Large intestine (tissue), 3 donors: ENCODE results near the gene ID3. TPM values are rescaled to one million over a fixed set of nuclear protein-coding genes. Genes with fewer than 3 reads are reported as not detected.

Experiments used
- DNase-seq, 2 donors: peaks; one replicate each; pipeline versions ENCODE4 v3.0.0 to v3.0.0-alpha.2; 2013
- H3K27ac ChIP-seq: one replicate; pipeline ENCODE4 v1.5.1; 2013; ENCODE audit warnings: low read length
- H3K27me3 ChIP-seq: 2 replicates; pipeline ENCODE4 v1.6.1; 2013; ENCODE audit warnings: low read length; ENCODE audit not compliant: control insufficient read depth, insufficient read depth
- H3K36me3 ChIP-seq: 2 replicates; pipeline ENCODE4 v1.6.1; 2013; ENCODE audit warnings: low read length; ENCODE audit not compliant: control insufficient read depth, insufficient read depth
- H3K4me1 ChIP-seq: one replicate; pipeline ENCODE4 v1.6.1; 2013; ENCODE audit warnings: low read length; ENCODE audit not compliant: control insufficient read depth, insufficient read depth
- H3K4me3 ChIP-seq: one replicate; pipeline ENCODE4 v1.5.1; 2013; ENCODE audit warnings: low read length
- H3K9me3 ChIP-seq: one replicate; pipeline ENCODE4 v1.6.1; 2013; ENCODE audit warnings: mild to moderate bottlenecking, low read depth, low read length, moderate library complexity; ENCODE audit not compliant: control insufficient read depth
- WGBS: methylation state at CpG from one replicate; pipeline ENCODE4 v1.1.5; 2013; ENCODE audit warnings: low lambda C conversion rate; ENCODE audit not compliant: insufficient coverage; 5-methylcytosine and 5-hydroxymethylcytosine counted together
- polyA plus RNA-seq: library from polyadenylated mRNA; unstranded; fragments of 120-200 nt; gene quantifications from one replicate; pipeline ENCODE4 v1.2.1, GENCODE V29; 2013

The ID3 gene
- polyA plus RNA-seq, 1 donor = 120 TPM

DNA sequence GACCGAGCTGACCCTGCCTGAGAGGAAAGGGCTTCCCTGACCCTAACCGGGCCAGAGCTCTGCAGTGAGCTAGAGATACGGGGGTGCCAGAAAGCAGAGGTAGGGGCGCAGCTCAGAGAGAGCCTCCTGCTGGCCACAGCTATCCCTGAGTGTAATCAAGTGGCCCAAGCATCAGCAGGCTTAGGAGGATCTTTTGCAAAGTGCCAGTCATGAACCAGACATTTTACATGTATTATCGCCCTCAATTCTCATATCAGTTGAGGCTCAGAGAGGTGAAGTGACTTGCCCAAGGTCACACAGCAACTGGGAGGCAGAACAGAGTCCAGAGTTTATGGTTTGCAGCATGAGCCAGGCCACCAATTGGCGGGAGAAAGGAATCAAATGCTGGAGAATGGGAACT is 7.0 kb upstream of the ID3 start:
- H3K9me3 ChIP-seq = no peaks in the 10 kb centered on the region
- H3K36me3 ChIP-seq = no peaks in the 10 kb centered on the region
- no peak overlapping the region for H3K4me3 ChIP-seq
- DNase-seq = no peak
- no CpG with 5 or more reads among the region's 6 CpGs for WGBS
- H3K27me3 ChIP-seq = no peaks in the 10 kb centered on the region
- no peak overlapping the region for H3K27ac ChIP-seq
- H3K4me1 ChIP-seq = peaks cover 35% of the 10 kb centered on the region

DNA sequence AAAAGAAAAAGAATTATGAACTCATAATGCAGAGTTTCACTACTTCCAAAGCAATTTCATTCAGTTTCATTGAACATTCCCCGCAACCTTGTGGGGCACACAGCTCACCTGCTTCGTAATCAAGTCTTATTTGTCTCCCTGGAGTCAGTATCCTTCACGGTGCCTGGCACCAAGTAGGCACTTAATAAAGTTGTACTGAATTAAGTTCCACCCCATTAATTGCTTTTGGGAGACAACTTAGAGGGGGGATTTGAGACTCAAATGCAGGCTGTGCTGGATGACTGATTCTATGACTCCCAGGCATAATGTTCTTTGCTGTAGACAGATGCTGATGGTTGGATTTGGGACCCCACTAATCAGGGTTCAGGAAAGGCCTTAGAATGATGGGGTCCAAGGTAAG is 6.5 kb upstream of the ID3 start:
- Histone ChIP-seq H3K4me3 (no peak overlapping the region), H3K27me3 (no peaks in the 10 kb centered on the region), H3K27ac (no peak overlapping the region), H3K36me3 (no peaks in the 10 kb centered on the region), H3K4me1 (peaks cover 40% of the 10 kb centered on the region), H3K9me3 (no peaks in the 10 kb centered on the region)
- no peak for DNase-seq
- WGBS = no CpG with 5 or more reads among the region's 3 CpGs

DNA sequence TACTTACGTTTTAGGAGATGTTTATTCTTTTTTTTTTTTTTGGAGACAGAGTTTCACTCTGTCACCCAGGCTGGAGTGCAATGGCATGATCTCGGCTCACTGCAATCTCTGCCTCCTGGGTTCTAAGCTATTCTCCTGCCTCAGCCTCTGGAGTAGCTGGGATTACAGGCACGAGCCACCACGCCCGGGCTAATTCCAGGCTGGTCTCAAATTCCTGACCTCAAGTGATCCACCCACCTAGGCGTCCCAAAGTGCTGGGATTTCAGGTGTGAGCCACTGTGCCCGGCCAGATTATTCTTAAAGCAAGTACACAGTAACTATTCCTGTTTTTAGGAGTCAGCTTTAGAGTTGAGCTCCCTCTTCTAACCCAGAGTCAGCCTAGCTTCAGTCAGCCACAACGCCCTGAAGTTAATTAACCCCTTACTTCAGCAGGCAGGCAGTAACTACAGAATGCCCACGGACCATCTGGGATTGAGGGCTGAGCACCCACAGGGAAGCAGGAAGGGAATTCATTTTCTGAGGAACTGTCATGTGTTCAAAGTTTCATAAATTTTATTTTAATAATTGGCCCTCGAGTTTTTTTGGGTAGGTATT is 5.3 kb upstream of the ID3 start:
- no peak overlapping the region for H3K4me3 ChIP-seq
- no CpG with 5 or more reads among the region's 10 CpGs for WGBS
- no peaks in the 10 kb centered on the region for H3K27me3 ChIP-seq
- H3K4me1 ChIP-seq = peaks cover 50% of the 10 kb centered on the region
- H3K36me3 ChIP-seq = no peaks in the 10 kb centered on the region
- H3K27ac ChIP-seq = no peak overlapping the region
- H3K9me3 ChIP-seq = no peaks in the 10 kb centered on the region
- no peak for DNase-seq

DNA sequence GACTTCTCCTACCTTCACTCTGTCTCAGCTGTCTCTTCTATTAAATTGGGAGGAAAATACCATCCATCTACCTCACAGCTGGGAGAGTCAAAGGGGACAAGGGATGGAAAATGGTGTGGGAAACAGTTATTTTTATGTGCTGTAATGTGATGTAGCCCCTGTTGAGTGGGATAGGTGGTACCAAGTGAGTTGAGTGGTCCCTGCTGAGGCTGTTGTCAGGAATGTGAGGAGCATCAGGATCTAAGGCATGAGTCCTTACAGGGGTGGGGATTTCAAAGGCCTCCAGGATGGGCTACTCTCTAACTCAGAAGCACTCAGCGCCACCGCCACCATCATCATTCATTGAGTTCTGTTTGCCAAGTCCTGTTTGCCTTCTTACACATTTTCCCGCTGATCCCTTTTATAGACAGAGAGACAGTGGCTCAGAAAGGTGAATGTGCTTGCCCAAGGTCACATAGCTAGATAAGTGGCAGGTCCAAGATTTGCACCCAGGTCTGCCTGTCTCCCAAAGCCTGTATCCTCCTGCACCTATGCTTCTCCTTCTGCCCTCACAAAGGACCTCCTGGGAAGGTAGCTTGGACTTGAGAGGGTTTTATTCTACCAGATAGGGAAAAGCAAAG is 4.6 kb upstream of the ID3 start:
- Histone ChIP-seq H3K4me1 (peaks cover 46% of the 10 kb centered on the region), H3K36me3 (no peaks in the 10 kb centered on the region), H3K27ac (no peak overlapping the region), H3K9me3 (no peaks in the 10 kb centered on the region), H3K4me3 (no peak overlapping the region), H3K27me3 (no peaks in the 10 kb centered on the region)
- WGBS = no CpG with 5 or more reads among the region's 3 CpGs
- no peak for DNase-seq

DNA sequence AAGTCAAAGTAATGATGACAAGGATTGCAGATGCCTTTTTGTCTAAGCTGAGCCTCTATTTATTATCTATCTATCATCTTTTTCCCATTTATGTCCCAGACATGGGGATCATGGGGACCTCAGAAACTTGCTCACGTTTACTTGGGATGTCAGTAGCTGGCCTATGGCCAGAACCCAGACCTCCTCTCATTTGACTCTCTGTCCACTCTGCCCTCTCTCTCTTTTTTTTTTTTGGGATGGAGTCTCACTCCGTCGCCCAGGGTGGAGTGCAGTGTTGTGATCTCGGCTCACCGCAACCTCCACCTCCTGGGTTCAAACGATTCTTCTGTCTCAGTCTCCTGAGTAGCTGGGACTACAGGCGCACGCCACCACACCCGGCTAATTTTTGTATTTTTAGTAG is 3.7 kb upstream of the ID3 start:
- H3K9me3 ChIP-seq = no peaks in the 10 kb centered on the region
- WGBS = 43% methylated on average over 1 of the region's 9 CpGs
- DNase-seq = no peak
- no peaks in the 10 kb centered on the region for H3K27me3 ChIP-seq
- peaks cover 41% of the 10 kb centered on the region for H3K4me1 ChIP-seq
- peak overlapping the region; percentile 37 for H3K27ac ChIP-seq
- no peak overlapping the region for H3K4me3 ChIP-seq
- peaks cover under 1% of the 10 kb centered on the region for H3K36me3 ChIP-seq

DNA sequence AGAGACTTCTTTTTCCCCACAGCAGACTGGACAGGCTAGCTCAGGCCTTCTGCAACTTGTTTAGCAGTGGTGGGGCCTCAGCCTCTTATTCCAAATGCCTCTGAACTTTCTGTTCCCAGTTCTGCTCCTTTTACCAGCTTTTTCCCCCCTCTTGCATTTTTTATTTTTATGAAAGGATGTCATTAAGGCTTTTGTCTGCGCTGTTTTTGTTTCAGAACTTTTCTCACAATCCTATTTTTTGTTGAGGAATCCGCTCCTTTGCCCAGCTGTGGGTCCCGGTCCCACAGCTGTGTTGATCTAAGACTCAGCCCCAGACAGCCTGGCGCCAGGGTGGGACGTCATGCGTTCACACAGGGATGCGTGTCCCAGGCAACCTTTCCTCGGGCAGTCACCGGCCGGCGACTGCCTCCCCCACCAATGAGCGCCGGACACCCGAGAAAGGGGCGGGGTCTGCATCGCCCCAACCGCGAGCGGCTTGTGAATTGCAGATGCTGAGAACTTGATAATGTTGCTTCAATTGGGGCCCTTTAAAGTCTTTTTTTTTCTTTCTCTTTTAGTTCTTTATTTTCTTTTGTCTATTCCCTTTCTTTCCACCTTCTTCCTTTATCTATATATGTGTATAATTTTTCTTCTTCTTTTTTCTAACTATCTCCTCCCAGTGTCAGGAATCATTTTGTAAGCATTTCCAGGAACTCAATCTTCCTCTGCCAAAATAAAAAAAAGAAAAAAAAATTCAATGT is 3.0 kb upstream of the ID3 start:
- peak; percentile 96 for DNase-seq

DNA sequence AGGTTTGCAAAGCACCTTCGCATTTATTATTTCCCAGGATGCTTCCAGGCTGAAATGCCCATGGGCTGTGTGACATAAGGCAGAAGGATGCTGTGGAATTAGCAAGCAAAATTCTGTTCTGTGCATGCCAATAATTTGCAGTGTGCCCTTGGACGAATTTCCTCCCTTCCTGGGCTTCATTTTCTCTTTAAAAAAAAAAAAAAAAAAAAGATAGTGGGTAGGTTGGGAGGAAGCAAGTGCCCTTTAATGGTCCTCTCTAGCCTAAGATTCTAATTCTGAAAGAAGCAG is 2.5 kb upstream of the ID3 start:
- H3K4me1 ChIP-seq = peaks cover 48% of the 10 kb centered on the region
- H3K27ac ChIP-seq = peak overlapping the region; percentile 94

More for the DNA sequence above, 3.0 kb upstream of the ID3 start:
- peaks cover 42% of the 10 kb centered on the region for H3K4me1 ChIP-seq
- H3K36me3 ChIP-seq = peaks cover 4% of the 10 kb centered on the region
- H3K9me3 ChIP-seq = no peaks in the 10 kb centered on the region
- peak overlapping the region; percentile 94 for H3K27ac ChIP-seq
- H3K27me3 ChIP-seq = no peaks in the 10 kb centered on the region
- no peak overlapping the region for H3K4me3 ChIP-seq
- WGBS = 0% methylated on average over 1 of the region's 19 CpGs

DNA sequence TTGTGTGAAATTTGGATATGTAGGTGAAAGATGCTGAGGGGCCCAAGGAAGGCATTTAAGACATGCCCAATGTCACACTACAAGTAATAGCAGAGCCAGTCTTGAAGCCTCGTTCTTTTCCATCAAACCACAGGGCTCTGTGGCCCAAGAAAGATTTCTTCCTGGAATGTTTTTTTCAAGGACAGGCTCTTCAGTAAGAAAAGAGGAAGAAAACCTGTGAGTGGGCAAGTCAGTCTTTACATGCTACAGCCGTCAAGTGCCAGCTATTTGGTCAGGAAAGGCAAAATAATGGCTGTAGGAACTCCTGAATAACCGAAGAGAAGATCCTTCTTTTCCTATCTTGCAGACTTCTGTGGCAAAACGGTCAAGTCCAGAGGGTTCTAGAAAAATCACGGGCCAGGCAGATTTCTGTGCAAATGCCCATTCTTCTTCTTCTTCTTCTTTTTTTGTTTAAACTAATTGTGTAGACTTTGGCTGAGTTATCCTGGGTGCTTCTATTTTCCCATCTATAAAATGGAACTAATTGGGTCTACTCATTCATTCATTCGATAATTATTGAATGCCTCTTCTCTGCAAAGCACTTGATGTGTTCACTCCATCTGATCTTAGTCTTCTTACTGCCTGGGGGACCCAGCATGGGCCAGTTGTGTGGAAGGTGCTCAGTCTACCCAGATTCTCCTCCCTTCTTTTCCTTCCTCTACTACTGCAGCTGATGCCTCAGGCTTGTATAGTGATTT is 1.9 kb upstream of the ID3 start:
- Histone ChIP-seq H3K4me3 (no peak overlapping the region), H3K27ac (peak overlapping the region; percentile 94), H3K36me3 (peaks cover 4% of the 10 kb centered on the region), H3K9me3 (no peaks in the 10 kb centered on the region), H3K4me1 (peaks cover 53% of the 10 kb centered on the region), H3K27me3 (no peaks in the 10 kb centered on the region)
- no peak for DNase-seq
- 60% methylated on average over 2 of the region's 6 CpGs for WGBS

More for the DNA sequence above, 2.5 kb upstream of the ID3 start:
- no CpG with 5 or more reads among the region's 2 CpGs for WGBS
- no peak for DNase-seq
- Histone ChIP-seq H3K36me3 (peaks cover 4% of the 10 kb centered on the region), H3K27me3 (no peaks in the 10 kb centered on the region), H3K9me3 (no peaks in the 10 kb centered on the region), H3K4me3 (no peak overlapping the region)

DNA sequence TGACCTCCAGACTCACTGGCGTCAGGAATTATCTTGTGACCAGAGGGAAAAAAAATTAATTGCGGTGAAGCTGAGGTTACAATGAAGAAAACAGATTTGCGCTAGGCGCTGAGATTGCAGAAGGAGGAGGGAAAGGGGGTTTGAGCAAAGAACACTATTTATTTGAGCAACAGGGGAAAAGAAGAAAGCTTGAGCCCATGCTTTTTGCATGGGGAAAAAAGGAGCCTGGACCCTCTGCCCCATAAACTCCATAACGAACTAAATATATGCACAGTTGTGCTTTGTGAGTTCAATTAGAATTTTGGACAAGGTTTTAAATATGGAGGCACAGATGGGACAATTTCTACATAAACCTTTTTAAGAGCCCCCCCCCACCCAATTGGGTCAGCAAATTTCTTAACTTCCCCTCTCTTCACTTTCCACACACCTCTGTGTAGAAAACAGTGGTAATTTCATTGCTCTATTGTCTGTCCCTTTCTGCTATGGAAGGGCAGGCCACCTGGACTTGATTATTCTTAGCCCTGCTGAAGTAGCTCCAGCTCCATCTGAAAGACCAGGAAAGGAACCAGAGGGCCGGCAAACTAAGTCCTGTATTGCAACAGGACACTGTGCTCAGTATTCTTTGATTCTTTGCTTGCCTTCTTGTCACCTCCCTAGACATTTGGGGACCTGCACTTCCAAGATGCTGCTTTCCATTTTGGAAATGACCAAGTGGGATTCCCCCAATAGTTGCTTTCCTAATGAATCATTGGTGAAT is 862 bp upstream of the ID3 start:
- Histone ChIP-seq H3K9me3 (no peaks in the 10 kb centered on the region), H3K36me3 (peaks cover 4% of the 10 kb centered on the region), H3K27me3 (no peaks in the 10 kb centered on the region), H3K27ac (peak overlapping the region; percentile 94), H3K4me1 (peaks cover 64% of the 10 kb centered on the region), H3K4me3 (peak overlapping the region; percentile 88)
- DNase-seq = no peak
- WGBS = 0% methylated on average over 1 of the region's 6 CpGs

DNA sequence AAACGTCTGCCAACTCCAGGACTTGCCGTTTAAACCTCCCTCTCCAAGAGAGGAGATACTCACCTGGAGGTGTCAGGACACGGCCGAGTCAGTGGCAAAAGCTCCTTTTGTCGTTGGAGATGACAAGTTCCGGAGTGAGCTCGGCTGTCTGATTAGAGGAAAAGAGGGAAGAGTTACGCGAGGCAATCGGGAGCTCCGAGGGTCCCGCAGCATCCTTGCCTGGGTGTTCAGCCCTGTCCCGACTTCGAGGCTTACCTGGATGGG is 497 bp downstream of the ID3 start:
- peaks cover 4% of the 10 kb centered on the region for H3K36me3 ChIP-seq
- no CpG with 5 or more reads among the region's 14 CpGs for whole genome bisulfite sequencing
- peak overlapping the region; percentile 88 for H3K4me3 ChIP-seq
- H3K27me3 ChIP-seq = no peaks in the 10 kb centered on the region
- H3K9me3 ChIP-seq = no peaks in the 10 kb centered on the region
- peak overlapping the region; percentile 94 for H3K27ac ChIP-seq
- H3K4me1 ChIP-seq = peaks cover 65% of the 10 kb centered on the region
- no peak for DNase-seq
